ENCODE data around the gene PHC2.

PHC2 gene

GRCh38 chr1:33429856-33430691, 821 bp downstream of the PHC2 start (continued):
- TF ChIP-seq ZNF600 (tag by site-specific recombination; IDR thresholded peaks at IDR 0.05) (peak; percentile 26; the same call in 1 of the 2 replicates), ZNF785 (tag by site-specific recombination; IDR thresholded peaks at IDR 0.05) (no peak), ZNF132 (tag by site-specific recombination; IDR thresholded peaks at IDR 0.05; ENCODE audit: borderline replicate concordance) (no peak), ZNF292 (tag by site-specific recombination; IDR thresholded peaks at IDR 0.05; ENCODE audit: borderline replicate concordance, low read depth) (no peak), ZBTB21 (tag by site-specific recombination; IDR thresholded peaks at IDR 0.05) (no peak), ZBTB26 (tag by site-specific recombination; optimal IDR thresholded peaks at IDR 0.05) (peak; percentile 79), ZNF548 (tag by site-specific recombination; IDR thresholded peaks at IDR 0.05) (no peak), ZNF664 (tag by site-specific recombination; IDR thresholded peaks at IDR 0.05) (no peak), ZNF521 (tag by site-specific recombination; IDR thresholded peaks at IDR 0.05) (no peak), ZNF24 (tag by site-specific recombination; IDR thresholded peaks at IDR 0.05) (no peak), PRDM1 (tag by site-specific recombination; IDR thresholded peaks at IDR 0.05) (no peak), GLIS1 (tag by site-specific recombination; IDR thresholded peaks at IDR 0.05) (no peak), ZNF747 (tag by site-specific recombination; IDR thresholded peaks at IDR 0.05) (no peak), ZIC2 (tag by site-specific recombination; IDR thresholded peaks at IDR 0.05) (peak; percentile 57), SP2 (tag by site-specific recombination; IDR thresholded peaks at IDR 0.05) (no peak), ZBTB48 (tag by site-specific recombination; IDR thresholded peaks at IDR 0.05) (peak; percentile 68; the same call in 1 of the 2 replicates), ZFHX2 (tag by site-specific recombination; conservative IDR thresholded peaks at IDR 0.05) (no peak), ZNF324 (tag by site-specific recombination; IDR thresholded peaks at IDR 0.05) (no peak), EGR2 (tag by site-specific recombination; IDR thresholded peaks at IDR 0.05; ENCODE audit: low read depth) (no peak), ZNF837 (tag by site-specific recombination; IDR thresholded peaks at IDR 0.05) (no peak), ZNF23 (tag by site-specific recombination; IDR thresholded peaks at IDR 0.05; ENCODE audit: borderline replicate concordance) (no peak), ZNF366 (tag by site-specific recombination; conservative IDR thresholded peaks at IDR 0.05) (0 out of 2 replicates have a peak, but pooled peaks have one; percentile 12), MZF1 (tag by site-specific recombination; IDR thresholded peaks at IDR 0.05; ENCODE audit: borderline replicate concordance) (no peak), ZBTB11 (tag by site-specific recombination; conservative IDR thresholded peaks at IDR 0.05; ENCODE audit: low read depth) (no peak), ZFP69B (tag by site-specific recombination; IDR thresholded peaks at IDR 0.05) (no peak), ZNF341 (tag by site-specific recombination; IDR thresholded peaks at IDR 0.05; ENCODE audit: low read depth) (0 out of 2 replicates have a peak, but pooled peaks have one; percentile 18)
- TF ChIP-seq, protein P1, sequence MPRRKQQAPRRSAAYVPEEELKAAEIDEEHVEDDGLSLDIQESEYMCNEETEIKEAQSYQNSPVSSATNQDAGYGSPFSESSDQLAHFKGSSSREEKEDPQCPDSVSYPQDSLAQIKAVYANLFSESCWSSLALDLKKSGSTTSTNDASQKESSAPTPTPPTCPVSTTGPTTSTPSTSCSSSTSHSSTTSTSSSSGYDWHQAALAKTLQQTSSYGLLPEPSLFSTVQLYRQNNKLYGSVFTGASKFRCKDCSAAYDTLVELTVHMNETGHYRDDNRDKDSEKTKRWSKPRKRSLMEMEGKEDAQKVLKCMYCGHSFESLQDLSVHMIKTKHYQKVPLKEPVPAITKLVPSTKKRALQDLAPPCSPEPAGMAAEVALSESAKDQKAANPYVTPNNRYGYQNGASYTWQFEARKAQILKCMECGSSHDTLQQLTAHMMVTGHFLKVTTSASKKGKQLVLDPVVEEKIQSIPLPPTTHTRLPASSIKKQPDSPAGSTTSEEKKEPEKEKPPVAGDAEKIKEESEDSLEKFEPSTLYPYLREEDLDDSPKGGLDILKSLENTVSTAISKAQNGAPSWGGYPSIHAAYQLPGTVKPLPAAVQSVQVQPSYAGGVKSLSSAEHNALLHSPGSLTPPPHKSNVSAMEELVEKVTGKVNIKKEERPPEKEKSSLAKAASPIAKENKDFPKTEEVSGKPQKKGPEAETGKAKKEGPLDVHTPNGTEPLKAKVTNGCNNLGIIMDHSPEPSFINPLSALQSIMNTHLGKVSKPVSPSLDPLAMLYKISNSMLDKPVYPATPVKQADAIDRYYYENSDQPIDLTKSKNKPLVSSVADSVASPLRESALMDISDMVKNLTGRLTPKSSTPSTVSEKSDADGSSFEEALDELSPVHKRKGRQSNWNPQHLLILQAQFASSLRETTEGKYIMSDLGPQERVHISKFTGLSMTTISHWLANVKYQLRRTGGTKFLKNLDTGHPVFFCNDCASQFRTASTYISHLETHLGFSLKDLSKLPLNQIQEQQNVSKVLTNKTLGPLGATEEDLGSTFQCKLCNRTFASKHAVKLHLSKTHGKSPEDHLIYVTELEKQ (tag by site-specific recombination; IDR thresholded peaks at IDR 0.05; ENCODE audit: borderline replicate concordance), result no peak
- TF ChIP-seq, protein P2, sequence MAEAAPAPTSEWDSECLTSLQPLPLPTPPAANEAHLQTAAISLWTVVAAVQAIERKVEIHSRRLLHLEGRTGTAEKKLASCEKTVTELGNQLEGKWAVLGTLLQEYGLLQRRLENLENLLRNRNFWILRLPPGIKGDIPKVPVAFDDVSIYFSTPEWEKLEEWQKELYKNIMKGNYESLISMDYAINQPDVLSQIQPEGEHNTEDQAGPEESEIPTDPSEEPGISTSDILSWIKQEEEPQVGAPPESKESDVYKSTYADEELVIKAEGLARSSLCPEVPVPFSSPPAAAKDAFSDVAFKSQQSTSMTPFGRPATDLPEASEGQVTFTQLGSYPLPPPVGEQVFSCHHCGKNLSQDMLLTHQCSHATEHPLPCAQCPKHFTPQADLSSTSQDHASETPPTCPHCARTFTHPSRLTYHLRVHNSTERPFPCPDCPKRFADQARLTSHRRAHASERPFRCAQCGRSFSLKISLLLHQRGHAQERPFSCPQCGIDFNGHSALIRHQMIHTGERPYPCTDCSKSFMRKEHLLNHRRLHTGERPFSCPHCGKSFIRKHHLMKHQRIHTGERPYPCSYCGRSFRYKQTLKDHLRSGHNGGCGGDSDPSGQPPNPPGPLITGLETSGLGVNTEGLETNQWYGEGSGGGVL (tag by site-specific recombination; IDR thresholded peaks at IDR 0.05), result peak; percentile 20; the same call in 1 of the 2 replicates
